Measurements from ENCODE around the gene LPP. TPM values are rescaled to one million over a fixed set of nuclear protein-coding genes. Genes with fewer than 3 reads are reported as not detected.

LPP gene
- total RNA-seq, 3 donors from 2014 or later, result 262 to 816 (median 325) TPM

DNA sequence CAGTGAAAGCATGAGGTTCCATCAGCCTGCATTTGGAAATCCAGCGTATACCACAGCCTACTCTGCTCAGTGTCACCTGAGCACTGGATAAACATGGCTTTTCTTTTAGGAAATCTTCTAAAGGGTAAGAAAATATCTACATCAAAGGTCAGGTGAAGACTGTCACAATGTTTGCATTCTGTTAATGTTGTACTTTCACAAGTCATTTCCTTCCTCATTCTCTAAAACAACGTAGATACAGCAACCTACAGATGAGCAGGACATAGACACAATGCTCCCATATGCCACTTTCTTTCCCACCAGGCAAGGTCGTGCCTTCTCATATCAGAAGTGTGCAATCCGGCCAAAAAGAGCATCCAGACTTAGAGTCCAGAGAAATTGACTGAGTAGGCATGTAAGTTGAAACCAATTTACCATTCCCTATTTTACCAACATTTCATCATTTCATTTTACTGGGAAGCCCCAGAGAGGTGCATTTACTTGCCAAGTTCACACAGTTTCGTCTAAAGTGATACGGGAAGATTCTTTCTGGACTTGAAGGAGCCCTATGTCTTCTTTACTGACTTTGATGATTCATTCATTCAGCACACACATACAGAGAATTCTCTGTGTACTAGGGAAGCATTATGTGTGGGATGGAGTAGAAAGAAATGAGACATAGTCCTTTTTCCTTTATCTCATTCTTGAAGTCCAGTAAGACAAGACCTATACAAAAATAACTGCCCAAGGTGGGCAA lies 30.6 kb upstream of the LPP start:
- no peak overlapping the region for H3K4me3 ChIP-seq
- no peak for DNase-seq
- intact Hi-C loops (cut with DNase I, micrococcal nuclease), result no loop called here
- H3K36me3 ChIP-seq (ENCODE audit: low read depth), result no peaks in the 10 kb centered on the region
- peaks cover 19% of the 10 kb centered on the region for H3K4me1 ChIP-seq (ENCODE audit: low read depth)
- TF ChIP-seq, protein P1, sequence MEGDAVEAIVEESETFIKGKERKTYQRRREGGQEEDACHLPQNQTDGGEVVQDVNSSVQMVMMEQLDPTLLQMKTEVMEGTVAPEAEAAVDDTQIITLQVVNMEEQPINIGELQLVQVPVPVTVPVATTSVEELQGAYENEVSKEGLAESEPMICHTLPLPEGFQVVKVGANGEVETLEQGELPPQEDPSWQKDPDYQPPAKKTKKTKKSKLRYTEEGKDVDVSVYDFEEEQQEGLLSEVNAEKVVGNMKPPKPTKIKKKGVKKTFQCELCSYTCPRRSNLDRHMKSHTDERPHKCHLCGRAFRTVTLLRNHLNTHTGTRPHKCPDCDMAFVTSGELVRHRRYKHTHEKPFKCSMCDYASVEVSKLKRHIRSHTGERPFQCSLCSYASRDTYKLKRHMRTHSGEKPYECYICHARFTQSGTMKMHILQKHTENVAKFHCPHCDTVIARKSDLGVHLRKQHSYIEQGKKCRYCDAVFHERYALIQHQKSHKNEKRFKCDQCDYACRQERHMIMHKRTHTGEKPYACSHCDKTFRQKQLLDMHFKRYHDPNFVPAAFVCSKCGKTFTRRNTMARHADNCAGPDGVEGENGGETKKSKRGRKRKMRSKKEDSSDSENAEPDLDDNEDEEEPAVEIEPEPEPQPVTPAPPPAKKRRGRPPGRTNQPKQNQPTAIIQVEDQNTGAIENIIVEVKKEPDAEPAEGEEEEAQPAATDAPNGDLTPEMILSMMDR (IDR thresholded peaks at IDR 0.05), result no peak
- no peaks in the 10 kb centered on the region for H3K9me3 ChIP-seq
- ATAC-seq, result peak; percentile 83

DNA sequence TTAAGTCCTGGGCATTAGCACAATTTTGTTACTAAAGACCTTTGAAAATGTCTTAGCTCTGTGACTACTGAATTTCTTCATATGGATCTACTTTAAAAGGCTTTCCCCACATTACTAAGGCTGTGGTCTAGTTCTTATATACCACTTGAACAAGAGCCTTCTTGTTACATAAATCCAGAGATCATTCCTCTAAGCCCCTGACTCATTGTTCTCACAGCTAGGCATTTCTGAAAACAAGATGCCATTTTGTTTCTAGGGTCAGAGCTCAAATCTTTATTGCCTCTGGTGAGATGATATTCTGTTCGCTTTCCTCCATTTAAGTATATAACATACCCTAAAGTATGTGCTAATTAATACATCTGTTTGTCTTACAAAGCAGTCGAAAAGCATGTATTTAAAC lies 29.8 kb upstream of the LPP start:
- intact Hi-C loops (cut with DNase I, micrococcal nuclease), result no loop called here
- ATAC-seq (no peak), DNase-seq (no peak)
- TF ChIP-seq, protein P1 (IDR thresholded peaks at IDR 0.05), result no peak
- Histone ChIP-seq H3K4me1 (ENCODE audit: low read depth) (peaks cover 19% of the 10 kb centered on the region), H3K4me3 (no peak overlapping the region), H3K36me3 (ENCODE audit: low read depth) (no peaks in the 10 kb centered on the region), H3K9me3 (no peaks in the 10 kb centered on the region)

DNA sequence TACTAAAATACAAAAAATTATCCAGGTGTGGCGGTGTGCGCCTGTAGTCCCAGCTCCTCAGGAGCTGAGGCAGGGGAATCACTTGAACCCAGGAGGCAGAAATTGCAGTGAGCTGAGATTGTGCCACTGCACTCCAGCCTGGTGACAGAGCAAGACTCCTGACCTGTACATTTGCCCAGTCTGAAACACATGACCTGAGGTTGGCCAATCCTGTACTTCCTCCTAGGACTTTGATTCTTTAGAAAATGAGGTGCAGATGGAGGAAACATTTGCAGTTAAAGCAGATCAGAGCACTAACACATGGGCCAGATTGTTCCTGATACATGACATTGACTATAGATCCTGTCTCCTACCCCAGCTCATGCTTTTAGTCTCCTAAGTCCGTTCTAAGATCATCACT lies 28.9 kb upstream of the LPP start:
- H3K36me3 ChIP-seq (ENCODE audit: low read depth), result no peaks in the 10 kb centered on the region
- peaks cover 19% of the 10 kb centered on the region for H3K4me1 ChIP-seq (ENCODE audit: low read depth)
- no peaks in the 10 kb centered on the region for H3K9me3 ChIP-seq
- peak; percentile 77 for ATAC-seq
- TF ChIP-seq, protein P1 (IDR thresholded peaks at IDR 0.05), result no peak
- DNase-seq, result no peak
- H3K4me3 ChIP-seq, result no peak overlapping the region
- intact Hi-C loops (cut with DNase I, micrococcal nuclease), result no loop called here

DNA sequence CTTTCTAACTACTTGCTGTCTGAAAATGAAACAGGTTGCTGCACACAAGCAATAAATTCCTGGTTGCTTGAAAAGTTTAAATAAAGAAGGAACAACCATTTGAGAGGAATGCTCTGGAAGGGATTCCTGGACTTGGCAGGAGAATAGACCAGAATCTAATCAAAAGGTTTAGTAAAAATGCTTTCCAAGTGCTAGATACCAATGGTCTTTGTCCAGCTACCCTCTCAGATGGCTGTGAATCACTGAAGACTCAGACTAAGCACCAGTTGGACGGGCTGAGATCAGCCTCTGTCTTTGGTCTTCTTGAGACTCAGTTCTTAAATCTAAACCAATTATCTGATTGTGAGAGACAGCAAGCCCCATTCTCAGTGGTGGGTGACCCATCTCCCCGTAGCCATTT lies 27.7 kb upstream of the LPP start:
- Histone ChIP-seq H3K4me1 (ENCODE audit: low read depth) (peaks cover 19% of the 10 kb centered on the region), H3K4me3 (no peak overlapping the region), H3K36me3 (ENCODE audit: low read depth) (no peaks in the 10 kb centered on the region), H3K9me3 (no peaks in the 10 kb centered on the region)
- TF ChIP-seq, protein P1 (IDR thresholded peaks at IDR 0.05), result no peak
- ATAC-seq, result no peak
- intact Hi-C loops (cut with DNase I, micrococcal nuclease), result no loop called here
- DNase-seq, result no peak

DNA sequence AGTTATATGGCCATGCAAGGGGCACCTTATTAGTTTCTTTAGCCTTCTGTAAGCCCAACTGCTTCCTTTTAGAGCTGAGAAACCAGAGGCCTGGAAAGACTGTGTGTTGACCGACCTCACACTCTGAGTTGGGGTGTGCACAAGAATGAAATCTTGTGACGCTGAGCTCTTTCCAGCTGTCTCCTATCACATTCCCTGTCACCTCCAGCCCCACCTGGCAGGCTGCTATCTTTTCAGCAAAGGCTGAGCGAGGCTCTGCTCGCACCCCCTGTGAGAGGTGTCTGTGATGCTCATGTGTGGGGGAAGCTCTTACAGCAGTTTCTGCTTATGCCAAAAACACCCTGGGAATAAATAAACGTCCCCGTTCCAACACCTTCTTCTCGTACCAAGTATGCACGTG lies 27.0 kb upstream of the LPP start:
- no peak for DNase-seq
- TF ChIP-seq, protein P1 (IDR thresholded peaks at IDR 0.05), result no peak
- intact Hi-C loops (cut with DNase I, micrococcal nuclease), result no loop called here

More for the DNA sequence above, 27.0 kb upstream of the LPP start:
- Histone ChIP-seq H3K4me1 (ENCODE audit: low read depth) (peaks cover 19% of the 10 kb centered on the region), H3K36me3 (ENCODE audit: low read depth) (no peaks in the 10 kb centered on the region), H3K9me3 (no peaks in the 10 kb centered on the region), H3K4me3 (no peak overlapping the region)
- no peak for ATAC-seq
